Measurements from ENCODE around the gene ZNF24. TPM values are rescaled to one million over a fixed set of nuclear protein-coding genes. Genes with fewer than 3 reads are reported as not detected.
A peak's percentile ranks its signal among the peaks of the same experiment; 100 is the strongest.

ZNF24 gene
- total and polyA plus RNA-seq, 4 donors: 14.3 to 67.9 (median 31.7) TPM

GRCh38 chr18:35377875-35378573, 33.8 kb upstream of the ZNF24 start:
- TF ChIP-seq, protein P1, sequence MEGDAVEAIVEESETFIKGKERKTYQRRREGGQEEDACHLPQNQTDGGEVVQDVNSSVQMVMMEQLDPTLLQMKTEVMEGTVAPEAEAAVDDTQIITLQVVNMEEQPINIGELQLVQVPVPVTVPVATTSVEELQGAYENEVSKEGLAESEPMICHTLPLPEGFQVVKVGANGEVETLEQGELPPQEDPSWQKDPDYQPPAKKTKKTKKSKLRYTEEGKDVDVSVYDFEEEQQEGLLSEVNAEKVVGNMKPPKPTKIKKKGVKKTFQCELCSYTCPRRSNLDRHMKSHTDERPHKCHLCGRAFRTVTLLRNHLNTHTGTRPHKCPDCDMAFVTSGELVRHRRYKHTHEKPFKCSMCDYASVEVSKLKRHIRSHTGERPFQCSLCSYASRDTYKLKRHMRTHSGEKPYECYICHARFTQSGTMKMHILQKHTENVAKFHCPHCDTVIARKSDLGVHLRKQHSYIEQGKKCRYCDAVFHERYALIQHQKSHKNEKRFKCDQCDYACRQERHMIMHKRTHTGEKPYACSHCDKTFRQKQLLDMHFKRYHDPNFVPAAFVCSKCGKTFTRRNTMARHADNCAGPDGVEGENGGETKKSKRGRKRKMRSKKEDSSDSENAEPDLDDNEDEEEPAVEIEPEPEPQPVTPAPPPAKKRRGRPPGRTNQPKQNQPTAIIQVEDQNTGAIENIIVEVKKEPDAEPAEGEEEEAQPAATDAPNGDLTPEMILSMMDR (IDR thresholded peaks at IDR 0.05; ENCODE audit: control extremely low read depth, extremely low read depth): no peak
- Histone ChIP-seq H3K9me3 (ENCODE audit: control insufficient read depth in 4 of 4, insufficient read depth in 3 of 4, low read length in 3 of 4) (peaks cover 0 to 3% (median 0%) of the 10 kb centered on the region in 4 donors), H3K27me3 (ENCODE audit: control insufficient read depth in 3 of 3, insufficient read depth in 3 of 3, low read length in 2 of 3) (peaks cover 0 to 4% (median 0%) of the 10 kb centered on the region in 3 donors), H3K9ac (ENCODE audit: insufficient read depth in 1 of 2, low read length in 2 of 2) (no peak overlapping the region), H3K4me3 (no peak overlapping the region), H3K27ac (ENCODE audit: low read depth in 1 of 2, low read length in 1 of 2) (no peak overlapping the region), H3K36me3 (ENCODE audit: control insufficient read depth in 4 of 4, insufficient read depth in 4 of 4, low read length in 4 of 4) (no peaks in the 10 kb centered on the region), H3K4me1 (ENCODE audit: control insufficient read depth in 5 of 5, insufficient read depth in 5 of 5, low read length in 5 of 5) (peaks cover 0 to 4% (median 3%) of the 10 kb centered on the region in 5 donors)
- 79 to 83% methylated on average over 14 of the region's 14 CpGs for WGBS, 2 donors
- DNase-seq (no peak), ATAC-seq (ENCODE audit: insufficient read depth, low FRiP score) (no peak)

GRCh38 chr18:35376742-35377695, 32.8 kb upstream of the ZNF24 start, which contains the start of gene ZNF396:
Gene ZNF396 (minus strand): TSS chr18:35377337. CDS start chr18:35374292, 3,045 bp downstream.
- Histone ChIP-seq H3K9ac (ENCODE audit: insufficient read depth in 1 of 2, low read length in 2 of 2) (no peak within 1 kb of the TSS), H3K36me3 (ENCODE audit: control insufficient read depth in 4 of 4, insufficient read depth in 4 of 4, low read length in 4 of 4) (no peaks in the 10 kb centered on the region), H3K27me3 (ENCODE audit: control insufficient read depth in 3 of 3, insufficient read depth in 3 of 3, low read length in 2 of 3) (peaks cover 0 to 4% (median 0%) of the 10 kb centered on the region in 3 donors), H3K27ac (ENCODE audit: low read depth in 1 of 2, low read length in 1 of 2) (peak within 1 kb of the TSS in 1 of 2 donors; percentile 70), H3K4me1 (ENCODE audit: control insufficient read depth in 5 of 5, insufficient read depth in 5 of 5, low read length in 5 of 5) (peaks cover 0 to 4% (median 3%) of the 10 kb centered on the region in 5 donors), H3K4me3 (peak within 1 kb of the TSS; percentile 84), H3K9me3 (ENCODE audit: control insufficient read depth in 4 of 4, insufficient read depth in 3 of 4, low read length in 3 of 4) (peaks cover 0 to 3% (median 0%) of the 10 kb centered on the region in 4 donors)
- ATAC-seq (ENCODE audit: insufficient read depth, low FRiP score) (peak; percentile 91), DNase-seq (peak; percentile 76 to 88 (median 78))
- 2 to 3% methylated on average over 71 to 78 of the region's 78 CpGs for WGBS, 2 donors
- TF ChIP-seq, protein P1 (IDR thresholded peaks at IDR 0.05; ENCODE audit: control extremely low read depth, extremely low read depth): no peak

GRCh38 chr18:35376393-35376741, 32.1 kb upstream of the ZNF24 start:
- Histone ChIP-seq H3K9ac (ENCODE audit: insufficient read depth in 1 of 2, low read length in 2 of 2) (no peak overlapping the region), H3K9me3 (ENCODE audit: control insufficient read depth in 4 of 4, insufficient read depth in 3 of 4, low read length in 3 of 4) (peaks cover 0 to 3% (median 0%) of the 10 kb centered on the region in 4 donors), H3K27me3 (ENCODE audit: control insufficient read depth in 3 of 3, insufficient read depth in 3 of 3, low read length in 2 of 3) (peaks cover 0 to 4% (median 0%) of the 10 kb centered on the region in 3 donors), H3K4me1 (ENCODE audit: control insufficient read depth in 5 of 5, insufficient read depth in 5 of 5, low read length in 5 of 5) (peaks cover 0 to 4% (median 3%) of the 10 kb centered on the region in 5 donors), H3K4me3 (peak overlapping the region; percentile 84), H3K36me3 (ENCODE audit: control insufficient read depth in 4 of 4, insufficient read depth in 4 of 4, low read length in 4 of 4) (no peaks in the 10 kb centered on the region), H3K27ac (ENCODE audit: low read depth in 1 of 2, low read length in 1 of 2) (no peak overlapping the region)
- TF ChIP-seq, protein P1 (IDR thresholded peaks at IDR 0.05; ENCODE audit: control extremely low read depth, extremely low read depth): no peak
- WGBS, 2 donors: 7 to 9% methylated on average over 13 of the region's 13 CpGs
- DNase-seq (peak in 1 of 3 donors; percentile 13), ATAC-seq (ENCODE audit: insufficient read depth, low FRiP score) (peak; percentile 54)

Measured in lung (tissue), 12 donors.